Peyer's patch (tissue), 4 donors: ENCODE results near the gene GGCX.

Experiments
- CTCF ChIP-seq, 6 experiments: fragments of 450-650 bp in 4 of 6; fragments of 200-600 bp in 2 of 6; sonication (generic) in 1 of 6; IDR thresholded peaks; one replicate each; pipeline ENCODE4 v1.5.1; 2017 to 2019; ENCODE audit warnings: antibody characterized with exemption in 6 of 6, mild to moderate bottlenecking in 3 of 6, moderate library complexity in 1 of 6
- POLR2A ChIP-seq, 2 donors: fragments of 450-650 bp; IDR thresholded peaks; one replicate each; pipeline ENCODE4 v1.5.1; 2017; ENCODE audit warnings: antibody characterized with exemption in 2 of 2, mild to moderate bottlenecking in 2 of 2, moderate library complexity in 2 of 2

GRCh38 chr2:85601771-85602475 lies 40.6 kb upstream of the GGCX start:
- TF ChIP-seq CTCF (IDR thresholded peaks at IDR 0.05) (no peak), POLR2A (IDR thresholded peaks at IDR 0.05) (no peak)
